ENCODE data around the gene MACROD2. TPM values are rescaled to one million over a fixed set of nuclear protein-coding genes. Genes with fewer than 3 reads are reported as not detected.

MACROD2 gene
- total and polyA plus RNA-seq, 4 donors, result 0.66 to 10.5 (median 3.3) TPM

DNA sequence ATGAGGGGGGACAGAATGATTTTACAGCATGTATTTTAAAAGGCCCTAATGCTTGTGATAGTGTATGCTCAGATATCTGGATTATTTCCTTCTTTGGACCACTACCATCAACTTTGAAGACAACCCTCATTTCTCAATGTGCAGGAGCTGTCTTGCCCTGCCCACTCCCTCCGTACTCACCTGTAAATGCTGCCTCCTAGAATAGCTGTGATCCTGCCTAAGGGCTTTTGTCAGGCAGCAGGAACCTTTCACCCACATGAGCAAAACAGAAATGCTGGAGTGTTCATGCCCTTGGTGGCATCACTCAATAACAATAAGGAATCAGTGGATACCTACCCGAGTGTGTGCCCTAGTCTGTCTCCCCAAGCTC, 1065.7 kb downstream of the MACROD2 start:
- Histone ChIP-seq H3K4me3 (ENCODE audit: low read depth in 1 of 3, low read length in 3 of 3) (no peak overlapping the region), H3K27me3 (ENCODE audit: control insufficient read depth in 4 of 4, insufficient read depth in 4 of 4, low read length in 3 of 4) (no peaks in the 10 kb centered on the region), H3K9ac (ENCODE audit: low read depth in 1 of 2, low read length in 2 of 2) (no peak overlapping the region), H3K4me1 (ENCODE audit: control insufficient read depth in 4 of 4, insufficient read depth in 4 of 4, low read length in 3 of 4) (no peaks in the 10 kb centered on the region), H3K36me3 (ENCODE audit: control insufficient read depth in 4 of 4, insufficient read depth in 3 of 4, low read depth in 1 of 4, low read length in 3 of 4) (no peaks in the 10 kb centered on the region), H3K27ac (ENCODE audit: low read depth in 1 of 2, low read length in 2 of 2) (no peak overlapping the region), H3K9me3 (ENCODE audit: control insufficient read depth in 4 of 4, low read length in 3 of 4) (no peaks in the 10 kb centered on the region)
- WGBS, result 82% methylated on average over 2 of the region's 2 CpGs
- no peak for DNase-seq (ENCODE audit: low spot score)
- TF ChIP-seq EGR1 (IDR thresholded peaks at IDR 0.05; ENCODE audit: low read depth in 2 of 2) (no peak), TAF1 (conservative IDR thresholded peaks at IDR 0.05) (no peak), NR2F2 (IDR thresholded peaks at IDR 0.05) (no peak), RXRA (IDR thresholded peaks at IDR 0.05) (no peak), GABPA (IDR thresholded peaks at IDR 0.05 in 1 of 2, conservative IDR thresholded peaks at IDR 0.05 in 1 of 2) (no peak), FOXA2 (IDR thresholded peaks at IDR 0.05) (no peak)
- TF ChIP-seq, protein P1, sequence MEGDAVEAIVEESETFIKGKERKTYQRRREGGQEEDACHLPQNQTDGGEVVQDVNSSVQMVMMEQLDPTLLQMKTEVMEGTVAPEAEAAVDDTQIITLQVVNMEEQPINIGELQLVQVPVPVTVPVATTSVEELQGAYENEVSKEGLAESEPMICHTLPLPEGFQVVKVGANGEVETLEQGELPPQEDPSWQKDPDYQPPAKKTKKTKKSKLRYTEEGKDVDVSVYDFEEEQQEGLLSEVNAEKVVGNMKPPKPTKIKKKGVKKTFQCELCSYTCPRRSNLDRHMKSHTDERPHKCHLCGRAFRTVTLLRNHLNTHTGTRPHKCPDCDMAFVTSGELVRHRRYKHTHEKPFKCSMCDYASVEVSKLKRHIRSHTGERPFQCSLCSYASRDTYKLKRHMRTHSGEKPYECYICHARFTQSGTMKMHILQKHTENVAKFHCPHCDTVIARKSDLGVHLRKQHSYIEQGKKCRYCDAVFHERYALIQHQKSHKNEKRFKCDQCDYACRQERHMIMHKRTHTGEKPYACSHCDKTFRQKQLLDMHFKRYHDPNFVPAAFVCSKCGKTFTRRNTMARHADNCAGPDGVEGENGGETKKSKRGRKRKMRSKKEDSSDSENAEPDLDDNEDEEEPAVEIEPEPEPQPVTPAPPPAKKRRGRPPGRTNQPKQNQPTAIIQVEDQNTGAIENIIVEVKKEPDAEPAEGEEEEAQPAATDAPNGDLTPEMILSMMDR (IDR thresholded peaks at IDR 0.05; ENCODE audit: low read depth, low read length, missing input control), result no peak
- TF ChIP-seq, protein P2, sequence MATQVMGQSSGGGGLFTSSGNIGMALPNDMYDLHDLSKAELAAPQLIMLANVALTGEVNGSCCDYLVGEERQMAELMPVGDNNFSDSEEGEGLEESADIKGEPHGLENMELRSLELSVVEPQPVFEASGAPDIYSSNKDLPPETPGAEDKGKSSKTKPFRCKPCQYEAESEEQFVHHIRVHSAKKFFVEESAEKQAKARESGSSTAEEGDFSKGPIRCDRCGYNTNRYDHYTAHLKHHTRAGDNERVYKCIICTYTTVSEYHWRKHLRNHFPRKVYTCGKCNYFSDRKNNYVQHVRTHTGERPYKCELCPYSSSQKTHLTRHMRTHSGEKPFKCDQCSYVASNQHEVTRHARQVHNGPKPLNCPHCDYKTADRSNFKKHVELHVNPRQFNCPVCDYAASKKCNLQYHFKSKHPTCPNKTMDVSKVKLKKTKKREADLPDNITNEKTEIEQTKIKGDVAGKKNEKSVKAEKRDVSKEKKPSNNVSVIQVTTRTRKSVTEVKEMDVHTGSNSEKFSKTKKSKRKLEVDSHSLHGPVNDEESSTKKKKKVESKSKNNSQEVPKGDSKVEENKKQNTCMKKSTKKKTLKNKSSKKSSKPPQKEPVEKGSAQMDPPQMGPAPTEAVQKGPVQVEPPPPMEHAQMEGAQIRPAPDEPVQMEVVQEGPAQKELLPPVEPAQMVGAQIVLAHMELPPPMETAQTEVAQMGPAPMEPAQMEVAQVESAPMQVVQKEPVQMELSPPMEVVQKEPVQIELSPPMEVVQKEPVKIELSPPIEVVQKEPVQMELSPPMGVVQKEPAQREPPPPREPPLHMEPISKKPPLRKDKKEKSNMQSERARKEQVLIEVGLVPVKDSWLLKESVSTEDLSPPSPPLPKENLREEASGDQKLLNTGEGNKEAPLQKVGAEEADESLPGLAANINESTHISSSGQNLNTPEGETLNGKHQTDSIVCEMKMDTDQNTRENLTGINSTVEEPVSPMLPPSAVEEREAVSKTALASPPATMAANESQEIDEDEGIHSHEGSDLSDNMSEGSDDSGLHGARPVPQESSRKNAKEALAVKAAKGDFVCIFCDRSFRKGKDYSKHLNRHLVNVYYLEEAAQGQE (IDR thresholded peaks at IDR 0.05), result no peak
- TF ChIP-seq, protein P3, sequence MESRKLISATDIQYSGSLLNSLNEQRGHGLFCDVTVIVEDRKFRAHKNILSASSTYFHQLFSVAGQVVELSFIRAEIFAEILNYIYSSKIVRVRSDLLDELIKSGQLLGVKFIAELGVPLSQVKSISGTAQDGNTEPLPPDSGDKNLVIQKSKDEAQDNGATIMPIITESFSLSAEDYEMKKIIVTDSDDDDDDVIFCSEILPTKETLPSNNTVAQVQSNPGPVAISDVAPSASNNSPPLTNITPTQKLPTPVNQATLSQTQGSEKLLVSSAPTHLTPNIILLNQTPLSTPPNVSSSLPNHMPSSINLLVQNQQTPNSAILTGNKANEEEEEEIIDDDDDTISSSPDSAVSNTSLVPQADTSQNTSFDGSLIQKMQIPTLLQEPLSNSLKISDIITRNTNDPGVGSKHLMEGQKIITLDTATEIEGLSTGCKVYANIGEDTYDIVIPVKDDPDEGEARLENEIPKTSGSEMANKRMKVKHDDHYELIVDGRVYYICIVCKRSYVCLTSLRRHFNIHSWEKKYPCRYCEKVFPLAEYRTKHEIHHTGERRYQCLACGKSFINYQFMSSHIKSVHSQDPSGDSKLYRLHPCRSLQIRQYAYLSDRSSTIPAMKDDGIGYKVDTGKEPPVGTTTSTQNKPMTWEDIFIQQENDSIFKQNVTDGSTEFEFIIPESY (IDR thresholded peaks at IDR 0.05), result no peak

DNA sequence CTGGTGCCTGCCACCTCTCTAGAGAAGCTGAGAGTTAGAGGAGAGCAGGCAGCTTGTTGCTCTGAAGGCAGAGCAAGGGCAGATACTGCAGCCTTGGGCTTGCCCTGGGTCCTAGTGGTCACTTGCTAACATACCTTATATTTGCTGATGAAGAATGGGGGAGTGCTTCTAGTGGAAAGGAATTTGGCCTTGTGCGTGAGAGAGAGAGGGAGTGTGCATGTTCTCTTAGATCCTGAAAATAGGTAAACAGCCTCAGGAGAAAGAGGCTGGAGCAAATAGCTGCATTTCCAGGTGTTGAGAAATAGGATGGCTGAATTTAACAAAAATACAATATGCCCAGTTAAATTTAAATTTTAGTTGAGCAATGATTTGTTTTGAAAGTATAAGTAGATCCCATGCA, 1066.6 kb downstream of the MACROD2 start:
- H3K9ac ChIP-seq (ENCODE audit: low read depth in 1 of 2, low read length in 2 of 2), result no peak overlapping the region
- TF ChIP-seq, protein P3 (IDR thresholded peaks at IDR 0.05), result no peak
- TF ChIP-seq RAD21 (IDR thresholded peaks at IDR 0.05) (no peak), JUND (IDR thresholded peaks at IDR 0.05) (no peak)
- TF ChIP-seq, protein P1 (IDR thresholded peaks at IDR 0.05; ENCODE audit: low read depth, low read length, missing input control), result no peak
- no peak overlapping the region for H3K27ac ChIP-seq (ENCODE audit: low read depth in 1 of 2, low read length in 2 of 2)
- WGBS, result 93% methylated on average over 1 of the region's 1 CpG
- no peaks in the 10 kb centered on the region for H3K36me3 ChIP-seq (ENCODE audit: control insufficient read depth in 4 of 4, insufficient read depth in 3 of 4, low read depth in 1 of 4, low read length in 3 of 4)
- no peaks in the 10 kb centered on the region for H3K4me1 ChIP-seq (ENCODE audit: control insufficient read depth in 4 of 4, insufficient read depth in 4 of 4, low read length in 3 of 4)
- no peak overlapping the region for H3K4me3 ChIP-seq (ENCODE audit: low read depth in 1 of 3, low read length in 3 of 3)
- no peak for DNase-seq (ENCODE audit: low spot score)
- no peaks in the 10 kb centered on the region for H3K9me3 ChIP-seq (ENCODE audit: control insufficient read depth in 4 of 4, low read length in 3 of 4)
- no peaks in the 10 kb centered on the region for H3K27me3 ChIP-seq (ENCODE audit: control insufficient read depth in 4 of 4, insufficient read depth in 4 of 4, low read length in 3 of 4)

Measured in liver (tissue), 9 donors.